Natural killer cell (primary cell): Measurements from ENCODE around the gene GAS2L3. TPM values are rescaled to one million over a fixed set of nuclear protein-coding genes. Genes with fewer than 3 reads are reported as not detected.
"Not testable (repeated sequence)": the region's sequence is repeated elsewhere in the genome, so short reads cannot be mapped to it uniquely, and the experiment has no call there.

Source experiments
- ATAC-seq, 3 donors: fragments of 150-1000 bp in 2 of 3; fragments of 200-7000 bp in 1 of 3; cut with Tn5 transposase; 1 replicate in 1 of 3; 2 replicates in 2 of 3; pipeline ENCODE4 v1.10.0; 2021; ENCODE audit warnings: mild to moderate bottlenecking in 2 of 3, moderate library complexity in 2 of 3
- DNase-seq, 2 donors: peaks; one replicate each; pipeline versions ENCODE4 v3.0.0 to v3.0.0-alpha.2; 2013 to 2021; ENCODE audit warnings: mixed read lengths in 1 of 2
- H3K27ac ChIP-seq: one replicate; pipeline ENCODE4 v1.5.1; 2013; ENCODE audit warnings: mild to moderate bottlenecking, low read length
- H3K27me3 ChIP-seq: one replicate; pipeline ENCODE4 v1.6.1; 2013; ENCODE audit warnings: low read length; ENCODE audit not compliant: control insufficient read depth, insufficient read depth
- H3K36me3 ChIP-seq: one replicate; pipeline ENCODE4 v1.6.1; 2013; ENCODE audit warnings: low read length; ENCODE audit not compliant: control insufficient read depth, insufficient read depth
- H3K4me1 ChIP-seq: one replicate; pipeline ENCODE4 v1.6.1; 2013; ENCODE audit warnings: low read length; ENCODE audit not compliant: control insufficient read depth, insufficient read depth
- H3K4me3 ChIP-seq: one replicate; pipeline ENCODE4 v1.5.1; 2013; ENCODE audit warnings: low read length
- H3K9me3 ChIP-seq: one replicate; pipeline ENCODE4 v1.6.1; 2013; ENCODE audit warnings: low read length; ENCODE audit not compliant: control insufficient read depth, insufficient read depth
- H3K27ac Mint-ChIP-seq, 2 donors: one replicate each; pipeline ENCODE4 v1.8.0; 2022; ENCODE audit warnings: mild to moderate bottlenecking in 2 of 2, mixed read lengths in 2 of 2, moderate library complexity in 1 of 2
- H3K27me3 Mint-ChIP-seq, 2 donors: one replicate each; pipeline ENCODE4 v1.8.0; 2022; ENCODE audit warnings: low read depth in 2 of 2, mixed read lengths in 2 of 2
- H3K36me3 Mint-ChIP-seq: one replicate; pipeline ENCODE4 v1.8.0; 2022; ENCODE audit warnings: mixed read lengths
- H3K4me1 Mint-ChIP-seq, 2 donors: one replicate each; pipeline ENCODE4 v1.8.0; 2022; ENCODE audit warnings: mixed read lengths in 2 of 2
- H3K4me3 Mint-ChIP-seq: one replicate; pipeline ENCODE4 v1.8.0; 2022; ENCODE audit warnings: mild to moderate bottlenecking, moderate library complexity, mixed read lengths
- H3K9me3 Mint-ChIP-seq, 2 donors: one replicate each; pipeline ENCODE4 v1.8.0; 2022; ENCODE audit warnings: mixed read lengths in 2 of 2
- WGBS: methylation state at CpG from one replicate; pipeline ENCODE4 v1.1.7; 2013; ENCODE audit warnings: missing lambda C conversion rate; ENCODE audit not compliant: insufficient coverage; 5-methylcytosine and 5-hydroxymethylcytosine counted together
- intact Hi-C: fragments of 100-400 bp; cut with micrococcal nuclease; formaldehyde crosslinking; loops from one replicate; pipeline ENCODE4 v1.14.2; 2022
- total RNA-seq, 4 donors: library from RNA; stranded (reverse); fragments of 120-200 nt in 1 of 4; gene quantifications; one replicate each; pipeline versions ENCODE4 v1.2.3 to v1.2.4, GENCODE V29; 2013 to 2022
- TF ChIP-seq, protein P1 (sequence below): fragments of 200-600 bp; IDR thresholded peaks from one replicate; pipeline ENCODE4 v1.8.0; 2022; ENCODE audit warnings: antibody characterized with exemption

GAS2L3 gene
- total RNA-seq, 3 donors from 2014 or later (not counting 1 experiment from before 2014, with no cell fraction given) = 0.66 to 1.4 (median 1.0) TPM

DNA sequence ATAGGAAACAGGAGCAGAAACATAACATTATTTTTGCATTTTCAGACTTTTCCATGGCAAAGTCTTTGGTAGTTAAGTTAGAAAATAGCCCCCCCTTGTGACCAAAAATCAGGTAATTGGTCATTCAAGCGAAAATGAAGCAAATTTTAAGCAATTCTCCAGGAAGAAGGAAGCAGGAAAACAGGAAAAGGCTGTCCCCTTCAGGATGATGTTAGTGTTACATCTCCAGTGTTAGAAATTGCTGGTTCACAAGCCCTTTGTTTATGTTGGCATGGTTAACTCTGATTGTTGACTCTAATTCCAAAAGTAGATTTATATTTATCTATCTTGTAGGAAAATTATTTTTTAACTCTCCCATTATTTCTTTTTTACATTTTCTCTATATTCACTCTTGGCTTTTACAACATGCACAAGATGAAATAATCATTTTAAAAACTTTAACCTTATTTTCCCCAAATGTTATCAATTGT lies 18.8 kb upstream of the GAS2L3 start:
- DNase-seq (peak in 1 of 2 donors; percentile 45), ATAC-seq (no peak)
- no peaks in the 10 kb centered on the region for H3K9me3 ChIP-seq
- Mint-ChIP-seq H3K36me3 (no peaks in the 10 kb centered on the region), H3K4me1 (no peaks in the 10 kb centered on the region), H3K27ac (no peak overlapping the region), H3K4me3 (no peak overlapping the region), H3K27me3 (peaks cover 0 to 2% of the 10 kb centered on the region in 2 donors), H3K9me3 (no peaks in the 10 kb centered on the region)
- H3K4me3 ChIP-seq = no peak overlapping the region
- intact Hi-C loops = loop anchor here (1.0 kb wide), 1 partner anchor 320 kb away; no protein-coding TSS in a partner anchor
- no peaks in the 10 kb centered on the region for H3K27me3 ChIP-seq
- 0% methylated on average over 1 of the region's 1 CpG for WGBS
- no peak overlapping the region for H3K27ac ChIP-seq
- no peaks in the 10 kb centered on the region for H3K4me1 ChIP-seq
- H3K36me3 ChIP-seq = no peaks in the 10 kb centered on the region
- TF ChIP-seq, protein P1, sequence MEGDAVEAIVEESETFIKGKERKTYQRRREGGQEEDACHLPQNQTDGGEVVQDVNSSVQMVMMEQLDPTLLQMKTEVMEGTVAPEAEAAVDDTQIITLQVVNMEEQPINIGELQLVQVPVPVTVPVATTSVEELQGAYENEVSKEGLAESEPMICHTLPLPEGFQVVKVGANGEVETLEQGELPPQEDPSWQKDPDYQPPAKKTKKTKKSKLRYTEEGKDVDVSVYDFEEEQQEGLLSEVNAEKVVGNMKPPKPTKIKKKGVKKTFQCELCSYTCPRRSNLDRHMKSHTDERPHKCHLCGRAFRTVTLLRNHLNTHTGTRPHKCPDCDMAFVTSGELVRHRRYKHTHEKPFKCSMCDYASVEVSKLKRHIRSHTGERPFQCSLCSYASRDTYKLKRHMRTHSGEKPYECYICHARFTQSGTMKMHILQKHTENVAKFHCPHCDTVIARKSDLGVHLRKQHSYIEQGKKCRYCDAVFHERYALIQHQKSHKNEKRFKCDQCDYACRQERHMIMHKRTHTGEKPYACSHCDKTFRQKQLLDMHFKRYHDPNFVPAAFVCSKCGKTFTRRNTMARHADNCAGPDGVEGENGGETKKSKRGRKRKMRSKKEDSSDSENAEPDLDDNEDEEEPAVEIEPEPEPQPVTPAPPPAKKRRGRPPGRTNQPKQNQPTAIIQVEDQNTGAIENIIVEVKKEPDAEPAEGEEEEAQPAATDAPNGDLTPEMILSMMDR = peak; percentile 40

DNA sequence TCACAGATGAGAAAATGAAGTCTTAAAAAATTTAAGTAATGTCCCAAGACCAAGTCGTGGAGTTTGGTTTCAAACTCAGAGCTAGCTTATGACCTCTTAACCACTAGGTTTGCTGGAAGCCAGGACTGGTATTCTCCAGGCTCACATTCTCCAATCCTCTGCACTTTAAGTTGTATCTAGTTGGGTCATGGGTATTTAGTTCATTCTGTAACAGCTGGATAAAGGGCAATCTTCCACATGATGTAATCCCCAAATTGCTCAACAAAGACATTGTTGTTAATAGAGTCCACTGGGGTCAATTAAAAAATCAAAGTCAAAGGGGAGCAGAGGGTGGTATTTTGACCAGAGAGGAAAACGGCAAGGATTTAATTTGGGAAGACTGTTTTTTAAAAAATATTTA lies 17.8 kb upstream of the GAS2L3 start:
- no peak overlapping the region for H3K27ac Mint-ChIP-seq
- no peaks in the 10 kb centered on the region for H3K9me3 Mint-ChIP-seq
- DNase-seq (no peak), ATAC-seq (no peak)
- 40% methylated on average over 1 of the region's 2 CpGs for WGBS
- Histone ChIP-seq H3K36me3 (no peaks in the 10 kb centered on the region), H3K4me1 (no peaks in the 10 kb centered on the region), H3K27ac (no peak overlapping the region), H3K9me3 (no peaks in the 10 kb centered on the region), H3K4me3 (no peak overlapping the region), H3K27me3 (no peaks in the 10 kb centered on the region)
- intact Hi-C loops = no loop called here
- H3K36me3 Mint-ChIP-seq = no peaks in the 10 kb centered on the region
- H3K4me3 Mint-ChIP-seq = no peak overlapping the region
- TF ChIP-seq, protein P1 = no peak
- H3K27me3 Mint-ChIP-seq = peaks cover 0 to 6% of the 10 kb centered on the region in 2 donors
- no peaks in the 10 kb centered on the region for H3K4me1 Mint-ChIP-seq

DNA sequence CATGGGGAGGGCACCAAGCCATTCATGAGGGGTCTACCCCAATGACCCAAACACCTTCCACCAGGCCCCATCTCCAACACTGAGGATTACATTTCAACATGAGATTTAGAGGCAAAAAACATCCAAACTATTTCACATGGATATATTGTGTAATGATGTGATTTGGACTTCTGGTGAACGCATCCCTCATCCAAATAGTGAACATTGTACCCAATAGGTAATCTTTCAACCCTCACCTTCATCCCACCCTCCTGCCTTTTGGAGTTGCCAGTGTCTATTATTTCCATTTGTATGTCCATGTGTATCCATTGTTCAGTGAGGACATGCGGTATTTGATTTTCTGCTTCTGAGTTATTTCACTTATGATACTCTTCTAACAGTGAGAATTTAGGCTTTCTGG lies 16.1 kb upstream of the GAS2L3 start:
- ATAC-seq (no peak), DNase-seq (no peak)
- no peaks in the 10 kb centered on the region for H3K4me1 Mint-ChIP-seq
- H3K27me3 ChIP-seq = no peaks in the 10 kb centered on the region
- no CpG with 5 or more reads among the region's 2 CpGs for WGBS
- intact Hi-C loops = no loop called here
- no peaks in the 10 kb centered on the region for H3K9me3 ChIP-seq
- H3K27me3 Mint-ChIP-seq = peaks cover 0 to 7% of the 10 kb centered on the region in 2 donors
- no peaks in the 10 kb centered on the region for H3K36me3 Mint-ChIP-seq
- H3K9me3 Mint-ChIP-seq = no peaks in the 10 kb centered on the region
- no peak overlapping the region for H3K27ac ChIP-seq
- no peak overlapping the region for H3K4me3 Mint-ChIP-seq
- TF ChIP-seq, protein P1 = no peak
- no peaks in the 10 kb centered on the region for H3K4me1 ChIP-seq
- H3K4me3 ChIP-seq = no peak overlapping the region
- no peak overlapping the region for H3K27ac Mint-ChIP-seq
- H3K36me3 ChIP-seq = no peaks in the 10 kb centered on the region

DNA sequence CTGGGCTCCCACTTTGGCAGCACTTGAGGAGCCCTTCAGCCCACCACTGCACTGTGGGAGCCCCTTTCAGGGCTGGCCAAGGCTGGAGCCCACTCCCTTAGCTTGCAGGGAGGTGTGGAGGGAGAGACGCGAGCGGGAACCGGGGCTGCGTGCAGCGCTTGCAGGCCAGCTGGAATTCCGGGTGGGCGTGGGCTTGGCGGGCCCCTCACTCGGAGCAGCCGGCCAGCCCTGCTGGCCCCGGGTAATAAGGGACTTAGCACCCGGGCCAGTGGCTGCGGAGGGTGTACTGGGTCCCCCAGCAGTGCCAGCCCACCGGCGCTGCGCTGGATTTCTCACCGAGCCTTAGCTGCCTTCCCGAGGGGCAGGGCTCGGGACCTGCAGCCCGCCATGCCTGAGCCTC lies 14.2 kb upstream of the GAS2L3 start:
- ATAC-seq, H3K9me3 Mint-ChIP-seq, H3K27me3 ChIP-seq, H3K36me3 Mint-ChIP-seq, intact Hi-C loops, DNase-seq, H3K9me3 ChIP-seq, H3K36me3 ChIP-seq, H3K27ac Mint-ChIP-seq, H3K4me1 Mint-ChIP-seq, H3K4me3 Mint-ChIP-seq, H3K27ac ChIP-seq, H3K4me1 ChIP-seq, H3K4me3 ChIP-seq: not testable (repeated sequence)
- WGBS = 93% methylated on average over 21 of the region's 21 CpGs
- peaks cover 12 to 17% of the 10 kb centered on the region in 2 donors for H3K27me3 Mint-ChIP-seq
